Measurements from ENCODE around the gene ASCC1.

DNA sequence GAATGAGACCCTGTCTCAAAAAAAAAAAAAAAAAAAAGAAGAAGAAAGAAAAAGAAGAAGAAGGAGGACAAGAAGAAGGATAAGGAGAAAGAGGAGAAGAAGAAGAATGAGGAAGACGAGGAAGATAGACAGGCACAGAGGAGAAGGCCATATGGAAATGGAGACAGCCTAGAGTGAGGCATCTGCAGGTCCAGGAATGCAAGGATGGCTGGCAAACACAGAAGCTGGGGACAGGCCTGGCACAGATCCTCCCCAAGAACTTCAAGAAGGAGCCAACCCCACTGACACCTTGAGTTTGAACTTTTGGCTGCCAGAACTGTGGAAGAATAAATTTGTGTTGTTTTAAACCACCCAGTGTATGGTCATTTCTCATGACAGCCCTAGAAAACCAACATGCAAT is 166.6 kb downstream of the ASCC1 start:
- TF ChIP-seq, protein P1, sequence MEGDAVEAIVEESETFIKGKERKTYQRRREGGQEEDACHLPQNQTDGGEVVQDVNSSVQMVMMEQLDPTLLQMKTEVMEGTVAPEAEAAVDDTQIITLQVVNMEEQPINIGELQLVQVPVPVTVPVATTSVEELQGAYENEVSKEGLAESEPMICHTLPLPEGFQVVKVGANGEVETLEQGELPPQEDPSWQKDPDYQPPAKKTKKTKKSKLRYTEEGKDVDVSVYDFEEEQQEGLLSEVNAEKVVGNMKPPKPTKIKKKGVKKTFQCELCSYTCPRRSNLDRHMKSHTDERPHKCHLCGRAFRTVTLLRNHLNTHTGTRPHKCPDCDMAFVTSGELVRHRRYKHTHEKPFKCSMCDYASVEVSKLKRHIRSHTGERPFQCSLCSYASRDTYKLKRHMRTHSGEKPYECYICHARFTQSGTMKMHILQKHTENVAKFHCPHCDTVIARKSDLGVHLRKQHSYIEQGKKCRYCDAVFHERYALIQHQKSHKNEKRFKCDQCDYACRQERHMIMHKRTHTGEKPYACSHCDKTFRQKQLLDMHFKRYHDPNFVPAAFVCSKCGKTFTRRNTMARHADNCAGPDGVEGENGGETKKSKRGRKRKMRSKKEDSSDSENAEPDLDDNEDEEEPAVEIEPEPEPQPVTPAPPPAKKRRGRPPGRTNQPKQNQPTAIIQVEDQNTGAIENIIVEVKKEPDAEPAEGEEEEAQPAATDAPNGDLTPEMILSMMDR (IDR thresholded peaks at IDR 0.05; ENCODE audit: borderline replicate concordance, extremely low read depth, low read length, poor library complexity, severe bottlenecking), result no peak
- TF ChIP-seq EZH2 (IDR thresholded peaks at IDR 0.05; ENCODE audit: borderline replicate concordance, low read depth, low read length, severe bottlenecking), result no peak

Data from DND-41 (cell line).